H1 (cell line): ENCODE results near the gene PFKFB3. TPM values are rescaled to one million over a fixed set of nuclear protein-coding genes. Genes with fewer than 3 reads are reported as not detected.

Experiments
- CTCF ChIA-PET: fragments of 300-600 bp; sonication (Branson Sonifier 250); formaldehyde crosslinking; loops from one replicate; lab custom pipeline; 2021; ENCODE audit not compliant: partially characterized antibody; lab: Charles Lee
- POLR2A ChIA-PET: fragments of 300-600 bp; sonication (Branson Sonifier 250); formaldehyde crosslinking; loops from one replicate; lab custom pipeline; 2021; ENCODE audit warnings: inconsistent platforms; ENCODE audit not compliant: partially characterized antibody; lab: Charles Lee
- DNase-seq, 2 experiments: peaks; one replicate each; pipeline versions ENCODE4 v3.0.0 to v3.0.0-alpha.2; 2010 to 2022; ENCODE audit warnings: low spot score in 2 of 2, low read depth in 1 of 2, mixed read lengths in 1 of 2
- FAIRE-seq: peaks from 2 replicates; lab custom pipeline; 2011; peaks lifted over from hg19 to GRCh38; lab: Jason Lieb, UNC
- H2AFZ ChIP-seq: 2 replicates; pipeline ENCODE4 v1.8.1; 2012; ENCODE audit warnings: low read length, inconsistent platforms
- H2AK5ac ChIP-seq: 2 replicates; pipeline ENCODE4 v1.6.1; 2013; ENCODE audit warnings: low read depth, low read length
- H2BK120ac ChIP-seq: replicated peaks from 2 replicates; pipeline ENCODE3; 2013; ENCODE audit warnings: low read depth, low read length, inconsistent platforms
- H2BK12ac ChIP-seq: 2 replicates; pipeline ENCODE4 v1.6.1; 2013; ENCODE audit warnings: low read depth, low read length
- H2BK15ac ChIP-seq: 2 replicates; pipeline ENCODE4 v1.6.1; 2013; ENCODE audit warnings: low read length
- H2BK20ac ChIP-seq: 2 replicates; pipeline ENCODE4 v1.6.1; 2013; ENCODE audit warnings: low read length
- H2BK5ac ChIP-seq: 2 replicates; pipeline ENCODE4 v1.6.1; 2013; ENCODE audit warnings: low read depth, low read length
- H3K14ac ChIP-seq: 2 replicates; pipeline ENCODE4 v1.6.1; 2013; ENCODE audit warnings: inconsistent platforms; ENCODE audit not compliant: insufficient read length
- H3K18ac ChIP-seq: 2 replicates; pipeline ENCODE4 v1.6.1; 2013; ENCODE audit warnings: low read length; ENCODE audit errors: extremely low read depth
- H3K23ac ChIP-seq: 2 replicates; pipeline ENCODE4 v1.6.1; 2013; ENCODE audit warnings: inconsistent platforms; ENCODE audit not compliant: insufficient read length
- H3K23me2 ChIP-seq: 2 replicates; pipeline ENCODE4 v1.6.1; 2013; ENCODE audit warnings: low read depth, low read length
- H3K27ac ChIP-seq: 2 replicates; pipeline ENCODE4 v1.6.1; 2011; ENCODE audit warnings: low read depth, low read length, inconsistent platforms
- H3K27me3 ChIP-seq, 4 experiments: replicated peaks in 1 of 4; 1 replicate in 1 of 4; 2 replicates in 3 of 4; pipeline versions ENCODE4 v1.6.1 to v1.8.1; 2011 to 2013; ENCODE audit warnings: low read length in 3 of 4, mild to moderate bottlenecking in 3 of 4, inconsistent platforms in 2 of 4, mixed read lengths in 2 of 4, moderate library complexity in 1 of 4; ENCODE audit not compliant: control insufficient read depth in 3 of 4, insufficient read depth in 3 of 4; ENCODE audit errors: extremely low read depth in 1 of 4
- H3K36me3 ChIP-seq, 4 experiments: 2 replicates each; pipeline versions ENCODE4 v1.6.1 to v1.8.1; 2011 to 2013; ENCODE audit warnings: mild to moderate bottlenecking in 4 of 4, low read length in 3 of 4, moderate library complexity in 2 of 4, control low read depth in 1 of 4, inconsistent platforms in 1 of 4; ENCODE audit not compliant: insufficient read depth in 4 of 4, control insufficient read depth in 2 of 4
- H3K4ac ChIP-seq: replicated peaks from 2 replicates; pipeline ENCODE3; 2013; ENCODE audit warnings: low read length, low read depth, mixed read lengths, inconsistent platforms; ENCODE audit not compliant: insufficient read length
- H3K4me1 ChIP-seq, 4 experiments: replicated peaks in 1 of 4; 1 replicate in 1 of 4; 2 replicates in 3 of 4; pipeline versions ENCODE4 v1.6.1 to v1.8.1; 2011 to 2013; ENCODE audit warnings: low read length in 3 of 4, inconsistent platforms in 2 of 4, mixed read lengths in 1 of 4; ENCODE audit not compliant: insufficient read depth in 4 of 4, control insufficient read depth in 3 of 4
- H3K4me2 ChIP-seq, 2 experiments: 2 replicates each; pipeline versions ENCODE4 v1.6.1 to v1.8.1; 2011 to 2013; ENCODE audit warnings: low read depth in 2 of 2, low read length in 2 of 2, control low read depth in 1 of 2, inconsistent platforms in 1 of 2, mild to moderate bottlenecking in 1 of 2; ENCODE audit not compliant: insufficient read depth in 1 of 2
- H3K4me3 ChIP-seq, 4 experiments: fragments of 200-600, 300-600 bp in 1 of 4; sonication (generic), shearing (Covaris generic), sonication (Bioruptor Twin) in 1 of 4; 2 replicates each; pipeline versions ENCODE4 v1.5.1 to v1.8.1; 2011 to 2016; ENCODE audit warnings: low read length in 4 of 4, low read depth in 3 of 4, control low read depth in 2 of 4, inconsistent platforms in 2 of 4, mild to moderate bottlenecking in 2 of 4, mixed read lengths in 1 of 4, moderate library complexity in 1 of 4; ENCODE audit not compliant: insufficient read depth in 2 of 4; ENCODE audit errors: extremely low read depth in 1 of 4
- H3K56ac ChIP-seq: replicated peaks from 2 replicates; pipeline ENCODE3; 2013; ENCODE audit warnings: low read depth, mild to moderate bottlenecking, mixed read lengths, low read length, inconsistent platforms; ENCODE audit not compliant: insufficient read length
- H3K79me1 ChIP-seq: 2 replicates; pipeline ENCODE4 v1.6.1; 2013; ENCODE audit warnings: low read depth, low read length, control low read depth
- H3K79me2 ChIP-seq, 2 experiments: 2 replicates each; pipeline versions ENCODE4 v1.6.1 to v1.8.1; 2012 to 2013; ENCODE audit warnings: low read length in 2 of 2, mild to moderate bottlenecking in 2 of 2, inconsistent platforms in 1 of 2; ENCODE audit not compliant: insufficient read depth in 2 of 2, control insufficient read depth in 1 of 2
- H3K9ac ChIP-seq, 4 experiments: replicated peaks in 1 of 4; 1 replicate in 1 of 4; 2 replicates in 3 of 4; pipeline versions ENCODE4 v1.6.1 to v1.8.1; 2011 to 2013; ENCODE audit warnings: low read depth in 3 of 4, low read length in 3 of 4, control low read depth in 2 of 4, mild to moderate bottlenecking in 2 of 4, moderate library complexity in 2 of 4, inconsistent platforms in 1 of 4; ENCODE audit errors: extremely low read depth in 1 of 4
- H3K9me3 ChIP-seq, 2 experiments: 2 replicates each; pipeline versions ENCODE4 v1.6.1 to v1.8.1; 2012 to 2013; ENCODE audit warnings: mild to moderate bottlenecking in 2 of 2, moderate library complexity in 2 of 2, control low read depth in 1 of 2, inconsistent platforms in 1 of 2, low read depth in 1 of 2, low read length in 1 of 2, mixed read lengths in 1 of 2; ENCODE audit not compliant: insufficient read depth in 2 of 2
- H4K20me1 ChIP-seq, 2 experiments: replicated peaks in 1 of 2; 2 replicates each; pipeline versions ENCODE3 to v1.8.1; 2011 to 2013; ENCODE audit warnings: inconsistent platforms in 2 of 2, low read length in 2 of 2, mild to moderate bottlenecking in 1 of 2; ENCODE audit not compliant: insufficient read depth in 2 of 2, control insufficient read depth in 1 of 2
- H4K5ac ChIP-seq: 2 replicates; pipeline ENCODE4 v1.6.1; 2013; ENCODE audit warnings: low read length, low read depth, mixed read lengths, inconsistent platforms; ENCODE audit not compliant: insufficient read length
- H4K8ac ChIP-seq: 2 replicates; pipeline ENCODE4 v1.8.0; 2013; ENCODE audit warnings: mild to moderate bottlenecking, moderate library complexity, low read length, inconsistent platforms; ENCODE audit not compliant: insufficient read depth; ENCODE audit errors: extremely low read depth
- H4K91ac ChIP-seq: replicated peaks from 2 replicates; pipeline ENCODE3; 2013; ENCODE audit warnings: low read length, mixed read lengths, inconsistent platforms; ENCODE audit not compliant: insufficient read length
- ASH2L ChIP-seq: fragments of 200-600, 300-600 bp; sonication (generic); IDR thresholded peaks from one replicate; pipeline ENCODE4 v1.7.1; 2017; ENCODE audit warnings: low read length
- CREB1 ChIP-seq: IDR thresholded peaks from 2 replicates; pipeline ENCODE4 v1.6.1; 2012; ENCODE audit warnings: inconsistent platforms
- RAD21 ChIP-seq, 2 experiments: IDR thresholded peaks in 1 of 2; conservative IDR thresholded peaks in 1 of 2; 2 replicates each; pipeline ENCODE4 v1.6.1; 2011; ENCODE audit warnings: low read depth in 2 of 2, low read length in 2 of 2, improper control_type of control experiment in 1 of 2, inconsistent platforms in 1 of 2, mild to moderate bottlenecking in 1 of 2, moderate library complexity in 1 of 2
- SP2 ChIP-seq: IDR thresholded peaks from 2 replicates; pipeline ENCODE4 v1.6.1; 2012; ENCODE audit warnings: mild to moderate bottlenecking, low read length, inconsistent platforms
- SP4 ChIP-seq: IDR thresholded peaks from 2 replicates; pipeline ENCODE4 v1.6.1; 2012; ENCODE audit warnings: low read length, inconsistent platforms
- TCF12 ChIP-seq: IDR thresholded peaks from 2 replicates; pipeline ENCODE4 v1.6.1; 2011; ENCODE audit warnings: low read depth, mild to moderate bottlenecking, low read length
- WGBS, 2 experiments: shearing (Covaris generic) in 1 of 2; methylation state at CpG; one replicate each; pipeline versions ENCODE4 v1.1.6 to v1.1.7; 2013 to 2015; ENCODE audit warnings: low lambda C conversion rate in 2 of 2, mixed read lengths in 2 of 2, inconsistent platforms in 1 of 2, low coverage in 1 of 2, missing lambda C conversion rate in 1 of 2; ENCODE audit not compliant: insufficient replicate concordance in 2 of 2, insufficient coverage in 1 of 2, insufficient read length in 1 of 2; ENCODE audit errors: extremely low coverage in 1 of 2, missing lambda C conversion rate in 1 of 2; 5-methylcytosine and 5-hydroxymethylcytosine counted together
- polyA plus RNA-seq, 7 experiments: library from polyadenylated mRNA; depleted of rRNA in 3 of 7; stranded (reverse) in 5 of 7; unstranded in 2 of 7; fragments of >200 nt in 5 of 7; fragments of 200-250 nt in 2 of 7; gene quantifications; 1 replicate in 5 of 7; 2 replicates in 1 of 7; 4 replicates in 1 of 7; pipeline versions ENCODE4 v1.2.1 to v1.2.3, GENCODE V29; 2011 to 2013; ENCODE audit warnings: missing spikeins in 2 of 7, mixed read lengths in 2 of 7
- total RNA-seq: library from RNA; stranded (reverse); fragmentation: NEBNext Ultra II Directional; extraction: Animal tissue kit (Norgen Biotek cat#: 25700); gene quantifications from 2 replicates; pipeline ENCODE4 v1.2.1, GENCODE V29; 2021

The PFKFB3 gene
- total and polyA plus RNA-seq, 2 of the 8 experiments (the other 6 are each of a cell fraction or from before 2014, with no cell fraction given): 15.6 to 32.0 TPM

GRCh38 chr10:6224781-6225180, 22.0 kb downstream of the PFKFB3 start:
- peaks cover 4 to 12% of the 10 kb centered on the region in 2 experiments for H4K20me1 ChIP-seq
- CTCF ChIA-PET: interaction anchor here (1.3 kb wide), 1 partner anchor 10 kb away, joined by 4 read pairs; no protein-coding TSS in a partner anchor
- POLR2A ChIA-PET: interaction anchor here (1.0 kb wide), 1 partner anchor 22 kb away, joined by 3 read pairs; the partner anchor contains the start of gene PFKFB3
- peaks cover 2% of the 10 kb centered on the region; the same call in 1 of the 2 replicates for H3K79me1 ChIP-seq
- no peak overlapping the region for H3K4me3 ChIP-seq
- H3K23me2 ChIP-seq: no peaks in the 10 kb centered on the region
- H2BK120ac ChIP-seq: no peak overlapping the region
- H2BK12ac ChIP-seq: no peak overlapping the region
- H4K91ac ChIP-seq: no peak overlapping the region
- H2AFZ ChIP-seq: no peak overlapping the region
- H3K9ac ChIP-seq: no peak overlapping the region
- H2AK5ac ChIP-seq: no peak overlapping the region
- H3K14ac ChIP-seq: no peak overlapping the region
- DNase-seq: no peak
- TF ChIP-seq SP2 (no peak), CREB1 (no peak), ASH2L (no peak), SP4 (no peak), TCF12 (no peak), RAD21 (IDR thresholded peaks at IDR 0.05 in 1 of 2, conservative IDR thresholded peaks at IDR 0.05 in 1 of 2; ENCODE audit: low read depth in 2 of 2, low read length in 2 of 2) (no peak)
- TF ChIP-seq, all 59 proteins: peak for 0
- Histone ChIP-seq H4K5ac (no peak overlapping the region), H4K8ac (no peak overlapping the region), H2BK15ac (no peak overlapping the region), H3K4ac (no peak overlapping the region), H3K18ac (no peak overlapping the region), H2BK20ac (no peak overlapping the region), H3K79me2 (no peaks in the 10 kb centered on the region), H3K23ac (no peak overlapping the region), H3K4me1 (no peaks in the 10 kb centered on the region), H3K27ac (no peak overlapping the region), H3K56ac (no peak overlapping the region), H3K4me2 (no peak overlapping the region), H3K9me3 (no peaks in the 10 kb centered on the region), H3K36me3 (peaks cover 16 to 87% (median 61%) of the 10 kb centered on the region in 4 experiments; a peak in 7 of 8 replicates), H3K27me3 (no peaks in the 10 kb centered on the region), H2BK5ac (no peak overlapping the region)
- whole genome bisulfite sequencing, 2 experiments: 91% methylated on average over 13 of the region's 13 CpGs; no CpG with 5 or more reads in 1 of the 2 experiments
- no peak for FAIRE-seq
